Large intestine (tissue), 3 donors: ENCODE results near the gene B3GLCT. TPM values are rescaled to one million over a fixed set of nuclear protein-coding genes. Genes with fewer than 3 reads are reported as not detected.

Experiments
- DNase-seq, 2 donors: peaks; one replicate each; pipeline versions ENCODE4 v3.0.0 to v3.0.0-alpha.2; 2013
- H3K27ac ChIP-seq: one replicate; pipeline ENCODE4 v1.5.1; 2013; ENCODE audit warnings: low read length
- H3K27me3 ChIP-seq: 2 replicates; pipeline ENCODE4 v1.6.1; 2013; ENCODE audit warnings: low read length; ENCODE audit not compliant: control insufficient read depth, insufficient read depth
- H3K36me3 ChIP-seq: 2 replicates; pipeline ENCODE4 v1.6.1; 2013; ENCODE audit warnings: low read length; ENCODE audit not compliant: control insufficient read depth, insufficient read depth
- H3K4me1 ChIP-seq: one replicate; pipeline ENCODE4 v1.6.1; 2013; ENCODE audit warnings: low read length; ENCODE audit not compliant: control insufficient read depth, insufficient read depth
- H3K4me3 ChIP-seq: one replicate; pipeline ENCODE4 v1.5.1; 2013; ENCODE audit warnings: low read length
- H3K9me3 ChIP-seq: one replicate; pipeline ENCODE4 v1.6.1; 2013; ENCODE audit warnings: mild to moderate bottlenecking, low read depth, low read length, moderate library complexity; ENCODE audit not compliant: control insufficient read depth
- WGBS: methylation state at CpG from one replicate; pipeline ENCODE4 v1.1.5; 2013; ENCODE audit warnings: low lambda C conversion rate; ENCODE audit not compliant: insufficient coverage; 5-methylcytosine and 5-hydroxymethylcytosine counted together
- polyA plus RNA-seq: library from polyadenylated mRNA; unstranded; fragments of 120-200 nt; gene quantifications from one replicate; pipeline ENCODE4 v1.2.1, GENCODE V29; 2013

Gene B3GLCT
- polyA plus RNA-seq, 1 donor = 5.8 TPM

DNA sequence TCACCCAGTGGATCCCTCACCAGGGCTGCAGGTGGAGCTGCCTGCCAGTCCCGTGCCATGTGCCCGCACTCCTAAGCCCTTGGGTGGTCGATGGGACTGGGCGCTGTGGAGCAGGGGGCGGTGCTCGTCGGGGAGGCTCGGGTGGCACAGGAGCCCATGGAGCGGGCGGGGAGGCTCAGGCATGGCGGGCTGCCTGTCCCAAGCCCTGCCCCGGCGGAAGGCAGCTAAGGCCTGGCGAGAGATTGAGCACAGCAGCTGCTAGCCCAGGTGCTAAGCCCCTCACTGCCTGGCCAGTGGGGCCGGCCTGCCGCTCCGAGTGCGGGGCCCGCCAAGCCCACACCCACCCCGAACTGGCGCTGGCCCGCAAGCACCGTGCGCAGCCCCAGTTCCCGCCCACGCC, 16.8 kb upstream of the B3GLCT start:
- H3K4me3 ChIP-seq = no peak overlapping the region
- no peak for DNase-seq
- no peak overlapping the region for H3K27ac ChIP-seq
- H3K27me3 ChIP-seq = no peaks in the 10 kb centered on the region
- H3K4me1 ChIP-seq = no peaks in the 10 kb centered on the region
- WGBS = no CpG with 5 or more reads among the region's 26 CpGs
- no peaks in the 10 kb centered on the region for H3K9me3 ChIP-seq
- H3K36me3 ChIP-seq = no peaks in the 10 kb centered on the region

DNA sequence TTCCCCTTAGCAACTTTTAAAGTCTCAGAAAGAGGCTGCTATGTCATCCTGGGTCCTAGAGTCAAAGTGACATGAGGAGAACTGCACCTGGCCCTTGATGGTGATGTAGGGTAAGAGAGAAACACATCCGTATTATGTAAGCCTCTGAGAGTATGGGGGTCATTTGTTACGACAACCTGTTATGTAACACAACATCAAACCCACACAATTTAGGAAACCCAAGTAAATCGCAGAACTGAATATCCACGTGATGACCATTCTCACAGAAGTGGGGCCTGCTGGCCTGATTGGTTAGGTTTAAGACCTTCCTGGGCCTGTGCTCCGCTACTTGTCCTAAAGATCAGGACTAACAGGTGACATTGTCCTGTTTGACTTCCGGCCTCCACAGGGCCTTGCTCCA, 15.3 kb upstream of the B3GLCT start:
- Histone ChIP-seq H3K4me1 (no peaks in the 10 kb centered on the region), H3K27me3 (peaks cover 3% of the 10 kb centered on the region), H3K4me3 (no peak overlapping the region), H3K27ac (no peak overlapping the region), H3K9me3 (no peaks in the 10 kb centered on the region), H3K36me3 (no peaks in the 10 kb centered on the region)
- DNase-seq = no peak
- no CpG with 5 or more reads among the region's 6 CpGs for WGBS

- Histone ChIP-seq H3K4me3 (no peak overlapping the region), H3K27me3 (peaks cover 3% of the 10 kb centered on the region), H3K36me3 (no peaks in the 10 kb centered on the region), H3K9me3 (no peaks in the 10 kb centered on the region), H3K4me1 (no peaks in the 10 kb centered on the region), H3K27ac (no peak overlapping the region)
- WGBS = 61% methylated on average over 2 of the region's 7 CpGs
- peak; percentile 10 to 37 for DNase-seq
These were observed 14.7 kb upstream of the B3GLCT start for GRCh38 chr13:31184981-31185645.

- no CpG with 5 or more reads among the region's 4 CpGs for WGBS
These were observed 8.0 kb upstream of the B3GLCT start for GRCh38 chr13:31191748-31192147.

GRCh38 chr13:31192306-31192705, 7.5 kb upstream of the B3GLCT start:
- no peaks in the 10 kb centered on the region for H3K9me3 ChIP-seq
- H3K4me1 ChIP-seq = peaks cover 6% of the 10 kb centered on the region
- DNase-seq = no peak
- no peak overlapping the region for H3K4me3 ChIP-seq
- no peak overlapping the region for H3K27ac ChIP-seq
- no CpG with 5 or more reads among the region's 6 CpGs for WGBS
- H3K27me3 ChIP-seq = peaks cover 3% of the 10 kb centered on the region
- no peaks in the 10 kb centered on the region for H3K36me3 ChIP-seq

More at GRCh38 chr13:31191748-31192147, 8.0 kb upstream of the B3GLCT start:
- Histone ChIP-seq H3K36me3 (no peaks in the 10 kb centered on the region), H3K4me1 (no peaks in the 10 kb centered on the region), H3K9me3 (no peaks in the 10 kb centered on the region), H3K27me3 (peaks cover 3% of the 10 kb centered on the region), H3K27ac (no peak overlapping the region), H3K4me3 (no peak overlapping the region)
- DNase-seq = no peak

DNA sequence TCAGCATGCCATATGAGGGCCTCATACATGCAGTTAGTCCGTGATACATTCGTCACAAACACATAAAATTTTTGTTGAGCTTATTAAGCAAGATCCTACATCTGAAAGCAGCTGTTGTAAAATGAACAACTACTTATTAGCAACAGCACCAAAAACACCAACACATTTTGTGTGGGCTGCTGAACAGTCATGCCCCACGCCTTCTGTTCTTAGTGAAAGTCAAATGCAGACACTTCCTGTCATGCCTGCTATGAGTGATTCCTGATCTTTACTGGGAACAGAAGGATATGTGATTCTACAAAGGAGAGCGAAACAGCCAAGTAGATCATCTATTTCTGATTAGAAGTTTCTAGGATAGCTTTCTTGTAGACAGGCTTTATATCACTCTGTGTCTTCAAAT, 4.2 kb upstream of the B3GLCT start:
- Histone ChIP-seq H3K4me1 (peaks cover 12% of the 10 kb centered on the region), H3K27me3 (no peaks in the 10 kb centered on the region), H3K9me3 (no peaks in the 10 kb centered on the region), H3K36me3 (no peaks in the 10 kb centered on the region), H3K4me3 (no peak overlapping the region), H3K27ac (no peak overlapping the region)
- 100% methylated on average over 1 of the region's 4 CpGs for WGBS
- DNase-seq = no peak

- 20% methylated on average over 1 of the region's 6 CpGs for WGBS
- H3K4me3 ChIP-seq = no peak overlapping the region
- peak; percentile 45 to 78 for DNase-seq
- peaks cover 16% of the 10 kb centered on the region for H3K4me1 ChIP-seq
- H3K36me3 ChIP-seq = no peaks in the 10 kb centered on the region
- H3K27ac ChIP-seq = peak overlapping the region; percentile 49
- no peaks in the 10 kb centered on the region for H3K9me3 ChIP-seq
- no peaks in the 10 kb centered on the region for H3K27me3 ChIP-seq
These were observed 2.8 kb upstream of the B3GLCT start for GRCh38 chr13:31196992-31197391.

- peaks cover 16% of the 10 kb centered on the region for H3K4me1 ChIP-seq
- no peak overlapping the region for H3K27ac ChIP-seq
- no peaks in the 10 kb centered on the region for H3K9me3 ChIP-seq
- DNase-seq = no peak
- H3K4me3 ChIP-seq = no peak overlapping the region
- no CpG with 5 or more reads among the region's 3 CpGs for WGBS
- H3K27me3 ChIP-seq = no peaks in the 10 kb centered on the region
- H3K36me3 ChIP-seq = no peaks in the 10 kb centered on the region
These were observed 1.3 kb upstream of the B3GLCT start for GRCh38 chr13:31198519-31198918.

GRCh38 chr13:31199527-31199848, 287 bp upstream of the B3GLCT start:
- Histone ChIP-seq H3K9me3 (no peaks in the 10 kb centered on the region), H3K4me3 (peak overlapping the region; percentile 32), H3K27me3 (no peaks in the 10 kb centered on the region), H3K36me3 (no peaks in the 10 kb centered on the region), H3K4me1 (peaks cover 16% of the 10 kb centered on the region), H3K27ac (peak overlapping the region; percentile 41)
- no peak for DNase-seq
- WGBS = no CpG with 5 or more reads among the region's 15 CpGs

GRCh38 chr13:31200637-31200971, 829 bp downstream of the B3GLCT start:
- Histone ChIP-seq H3K9me3 (no peaks in the 10 kb centered on the region), H3K4me3 (peak overlapping the region; percentile 57), H3K36me3 (no peaks in the 10 kb centered on the region), H3K27me3 (no peaks in the 10 kb centered on the region), H3K4me1 (peaks cover 16% of the 10 kb centered on the region), H3K27ac (peak overlapping the region; percentile 79)
- peak; percentile 35 to 85 for DNase-seq
- WGBS = no CpG with 5 or more reads among the region's 34 CpGs

GRCh38 chr13:31201341-31202031, 1.7 kb downstream of the B3GLCT start:
- H3K4me3 ChIP-seq = peak overlapping the region; percentile 57
- no peak for DNase-seq
- no CpG with 5 or more reads among the region's 7 CpGs for WGBS
- H3K27me3 ChIP-seq = no peaks in the 10 kb centered on the region
- no peak overlapping the region for H3K27ac ChIP-seq
- H3K4me1 ChIP-seq = peaks cover 16% of the 10 kb centered on the region
- H3K9me3 ChIP-seq = no peaks in the 10 kb centered on the region
- H3K36me3 ChIP-seq = no peaks in the 10 kb centered on the region
